NCI-H526 (cell line): Measurements from ENCODE around the gene NKX1-1.
A peak's percentile ranks its signal among the peaks of the same experiment; 100 is the strongest.
"Not testable (repeated sequence)": the region's sequence is repeated elsewhere in the genome, so short reads cannot be mapped to it uniquely, and the experiment has no call there.

Source experiments
- DNase-seq, 2 experiments: peaks; one replicate each; lab custom pipeline; 2025; lab: John Stamatoyannopoulos, UW

The NKX1-1 gene

DNA sequence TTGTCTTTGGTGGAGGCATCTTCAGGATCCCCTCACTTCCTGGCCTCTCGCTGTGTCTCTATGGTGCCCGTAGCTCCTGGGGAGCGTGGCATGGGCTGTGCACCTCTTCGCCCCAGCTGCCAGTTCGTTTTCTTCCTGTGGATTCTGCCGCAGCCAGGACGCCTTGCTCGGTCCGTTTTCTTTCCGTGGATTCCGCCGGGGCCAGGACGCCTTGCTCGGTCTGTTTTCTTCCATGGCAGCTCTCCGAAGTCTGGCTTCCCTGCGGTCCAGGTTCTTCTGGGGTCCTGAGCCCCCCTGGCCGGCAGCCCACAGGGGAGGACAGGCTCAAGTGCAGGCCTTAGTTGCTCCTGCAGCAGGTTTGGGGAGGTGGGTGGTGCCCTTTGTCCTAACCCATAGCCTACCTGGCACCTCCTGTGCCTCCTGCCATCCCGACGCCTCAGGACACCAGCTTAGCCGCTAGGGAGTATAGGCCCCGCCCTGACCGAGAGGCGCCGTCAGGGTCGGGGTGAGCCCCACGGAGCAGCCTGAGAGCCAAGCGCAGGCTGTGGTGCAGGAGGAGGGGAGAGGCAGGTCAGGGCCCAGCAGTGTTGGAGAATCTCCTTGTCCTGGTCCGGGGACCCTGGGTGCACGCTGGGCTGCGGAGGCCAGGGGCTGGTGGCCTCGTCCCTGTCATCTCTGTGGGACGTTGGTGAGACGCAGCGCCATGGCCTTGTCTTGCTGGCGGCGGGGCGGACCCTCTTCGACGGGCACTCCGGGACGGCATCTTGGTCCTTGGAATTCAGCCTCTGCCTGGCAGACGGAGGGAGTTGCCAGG, 32.1 kb downstream of the NKX1-1 start:
- no peak for DNase-seq

DNA sequence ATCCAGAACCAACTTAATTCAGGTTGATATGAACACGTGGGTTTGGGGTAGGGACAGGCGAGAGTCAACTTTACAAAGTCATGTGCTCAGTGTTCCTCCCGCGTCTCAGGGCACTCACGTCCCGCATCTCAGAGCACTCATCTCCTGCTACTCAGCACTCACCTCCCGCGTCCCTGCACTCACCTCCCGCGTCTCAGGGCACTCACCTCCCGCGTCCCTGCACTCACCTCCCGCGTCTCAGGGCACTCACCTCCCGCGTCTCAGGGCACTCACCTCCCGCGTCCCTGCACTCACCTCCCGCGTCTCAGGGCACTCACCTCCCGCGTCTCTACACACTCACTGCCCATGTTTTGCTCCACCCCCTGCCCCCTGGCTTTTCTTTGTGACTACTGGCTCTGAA, 33.7 kb downstream of the NKX1-1 start:
- DNase-seq: not testable (repeated sequence)

DNA sequence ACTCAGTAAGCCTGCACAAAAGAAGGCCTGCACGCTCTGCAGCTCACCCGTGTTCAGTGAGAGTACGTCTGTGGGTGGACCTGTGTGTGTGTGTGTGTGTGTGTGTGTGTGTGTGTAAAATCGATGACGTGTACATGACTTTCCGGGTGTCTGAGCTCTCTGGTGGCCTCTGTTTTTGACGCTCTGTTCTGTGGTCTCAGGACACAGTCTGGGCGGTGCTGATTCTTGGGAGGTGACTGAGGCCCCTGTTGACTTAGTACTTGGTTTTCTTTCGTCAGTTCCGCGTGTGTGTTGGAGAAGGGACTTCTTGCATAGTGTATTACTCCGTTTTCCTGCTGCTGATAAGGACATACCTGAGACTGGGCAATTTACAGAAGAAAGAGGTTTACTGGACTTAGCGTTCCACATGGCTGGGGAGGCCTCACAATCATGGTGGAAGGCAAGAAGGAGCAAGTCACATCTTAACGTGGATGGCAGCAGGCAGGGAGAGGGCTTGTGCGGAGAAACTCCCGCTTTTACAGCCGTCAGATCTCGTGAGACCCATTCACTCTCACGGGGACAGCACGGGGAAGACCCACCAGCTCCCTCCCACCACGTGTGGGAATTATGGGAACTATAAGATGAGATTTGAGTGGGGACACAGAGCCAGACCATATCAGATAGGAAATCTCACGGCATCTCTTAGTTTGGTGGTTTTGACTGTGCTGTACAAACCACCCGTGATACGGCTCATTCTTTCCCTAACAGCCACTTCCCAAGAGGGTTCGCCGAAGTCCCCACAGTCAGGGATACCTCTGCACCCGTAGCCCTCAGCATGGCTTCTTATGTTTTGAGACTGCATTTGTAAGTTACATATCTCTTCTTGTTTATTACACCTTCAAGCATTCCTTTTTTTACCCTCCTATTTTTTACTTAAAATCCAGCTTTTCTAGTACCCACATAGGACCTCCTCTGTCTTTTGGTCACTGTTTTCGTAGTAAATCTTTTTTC, 34.8 kb downstream of the NKX1-1 start:
- no peak for DNase-seq

DNA sequence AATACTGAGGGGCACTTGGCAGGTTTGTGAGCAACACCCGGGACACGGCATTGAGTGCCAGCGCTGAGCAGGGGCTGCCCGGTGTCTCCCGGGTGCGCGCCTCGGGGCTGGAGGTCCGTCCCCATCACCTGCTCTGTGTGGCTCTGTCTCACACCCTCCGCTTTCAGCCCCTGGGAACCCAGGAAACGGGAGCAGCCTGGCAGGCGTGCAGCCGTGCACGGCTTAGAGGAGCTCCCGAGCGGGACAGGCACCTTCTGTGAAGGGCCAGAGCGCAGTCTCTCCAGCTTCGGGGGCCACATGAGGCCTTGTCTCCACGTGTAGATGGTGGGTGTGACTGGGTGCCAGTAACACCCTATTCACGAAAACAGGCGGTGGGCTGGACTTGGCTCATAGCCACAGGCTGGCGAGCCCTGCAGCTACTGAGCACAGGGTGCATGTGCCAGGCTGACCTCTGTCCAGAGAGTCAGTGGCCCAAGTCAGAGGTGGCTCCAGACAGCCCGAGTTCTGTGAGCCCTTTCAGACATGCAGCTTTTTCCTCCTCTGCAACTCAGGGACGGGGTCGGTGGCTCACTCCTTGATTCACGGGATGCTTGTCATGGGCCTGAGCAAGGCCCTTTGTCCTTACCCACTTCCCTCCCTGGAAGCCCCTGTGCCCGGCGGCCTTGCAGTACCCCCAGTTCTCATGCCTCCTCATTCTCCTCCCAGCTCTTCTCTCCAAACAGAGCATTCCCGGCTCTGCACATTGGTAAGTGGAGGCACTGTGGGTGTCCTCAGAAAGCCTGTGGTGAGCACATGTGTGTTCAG, 35.7 kb downstream of the NKX1-1 start:
- DNase-seq: no peak

DNA sequence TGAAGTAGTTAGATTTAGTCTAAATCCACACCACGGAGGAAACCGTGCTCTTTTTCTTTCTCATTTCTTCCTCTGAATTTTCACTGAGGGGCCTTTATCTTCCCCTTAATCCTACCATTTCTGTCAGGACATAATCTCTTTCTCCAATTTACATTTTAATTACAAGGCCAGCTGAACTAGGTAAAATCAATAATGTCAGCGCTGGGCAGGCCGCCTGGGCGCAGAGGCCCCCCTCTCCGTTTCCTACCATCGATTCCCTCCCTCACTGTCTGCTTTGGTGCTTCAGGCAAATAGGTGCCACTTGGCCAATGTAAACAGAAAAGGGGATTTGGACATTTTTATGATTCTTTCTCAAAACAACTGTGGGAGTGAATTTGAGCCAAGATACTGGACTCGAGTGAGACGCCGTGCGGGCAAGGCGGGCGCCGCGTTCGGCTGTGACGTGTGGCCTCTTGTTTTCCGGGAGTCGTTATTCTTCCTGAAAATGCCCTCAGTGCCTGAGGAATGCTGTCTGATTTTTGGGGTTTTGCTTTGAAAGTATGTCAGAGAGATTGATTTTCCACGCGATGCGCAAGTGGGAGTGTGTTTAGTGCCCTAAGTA, 36.7 kb downstream of the NKX1-1 start:
- no peak for DNase-seq

DNA sequence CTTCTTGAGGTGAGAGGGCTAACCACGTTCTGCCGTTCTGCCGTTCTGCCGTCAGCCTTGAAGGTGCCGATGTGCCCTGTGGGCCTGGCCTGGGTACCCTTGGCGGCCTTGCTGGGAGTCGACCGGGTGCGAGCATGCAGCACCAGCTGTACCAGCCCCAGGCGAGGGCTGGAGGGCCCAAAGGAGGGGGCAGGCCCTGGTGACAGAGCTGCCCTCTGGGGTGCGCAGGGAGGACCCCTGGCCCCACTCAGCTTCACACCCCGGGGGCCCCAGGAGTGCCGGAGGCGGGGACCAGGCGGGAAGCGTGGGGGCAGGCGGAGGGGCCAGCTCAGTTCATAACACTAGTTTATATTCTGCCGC, 37.2 kb downstream of the NKX1-1 start:
- DNase-seq: no peak

DNA sequence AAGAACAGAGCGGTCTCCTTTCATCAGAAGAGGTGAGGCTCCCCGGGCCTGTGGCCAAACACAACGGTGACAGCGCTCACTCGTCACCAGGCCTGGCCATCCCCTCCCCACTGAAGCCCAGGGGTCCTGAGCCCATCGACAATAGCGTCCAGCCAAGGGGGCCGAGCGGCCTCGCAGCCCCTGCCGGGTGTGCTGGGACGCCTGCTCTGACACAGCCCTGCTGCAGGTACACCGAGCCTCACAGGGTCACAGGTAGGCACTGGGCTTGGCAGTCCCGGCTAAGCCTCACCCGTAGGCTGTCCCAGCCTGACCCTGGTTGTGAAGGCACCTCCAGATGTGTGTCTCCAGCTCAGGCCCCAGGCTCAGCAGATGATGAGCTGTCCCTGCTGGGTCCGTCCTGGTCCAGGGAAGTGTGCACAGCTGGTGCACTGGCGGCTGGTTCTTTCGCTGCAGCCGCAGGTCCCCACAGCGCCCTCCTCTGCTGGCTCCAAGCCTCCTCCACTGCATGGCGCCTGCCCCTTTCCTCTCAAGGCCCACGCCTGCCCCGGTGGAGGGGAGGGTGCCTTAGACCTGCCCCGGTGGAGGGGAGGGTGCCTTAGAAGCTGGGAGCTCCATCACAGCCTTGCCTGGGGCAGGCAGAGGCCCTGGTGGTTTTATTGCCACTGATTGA, 37.7 kb downstream of the NKX1-1 start:
- no peak for DNase-seq

DNA sequence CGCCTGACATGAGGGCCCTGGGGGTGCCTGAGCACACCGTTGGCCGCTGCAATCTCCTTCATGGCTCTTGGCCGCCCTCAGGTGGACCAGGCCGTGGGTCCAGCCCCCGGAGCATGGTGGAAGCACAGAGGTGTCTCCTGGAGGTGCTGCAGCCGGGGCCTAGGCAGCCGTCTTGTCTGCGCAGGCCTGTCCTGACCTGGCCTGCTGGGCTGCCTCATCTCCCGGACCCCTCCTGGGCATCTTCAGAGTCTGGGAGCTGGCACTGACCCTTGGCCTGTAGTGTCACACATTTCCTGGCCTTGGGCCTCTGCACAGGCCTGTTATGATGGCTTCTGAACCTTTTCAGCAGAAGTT, 38.3 kb downstream of the NKX1-1 start:
- DNase-seq: no peak

DNA sequence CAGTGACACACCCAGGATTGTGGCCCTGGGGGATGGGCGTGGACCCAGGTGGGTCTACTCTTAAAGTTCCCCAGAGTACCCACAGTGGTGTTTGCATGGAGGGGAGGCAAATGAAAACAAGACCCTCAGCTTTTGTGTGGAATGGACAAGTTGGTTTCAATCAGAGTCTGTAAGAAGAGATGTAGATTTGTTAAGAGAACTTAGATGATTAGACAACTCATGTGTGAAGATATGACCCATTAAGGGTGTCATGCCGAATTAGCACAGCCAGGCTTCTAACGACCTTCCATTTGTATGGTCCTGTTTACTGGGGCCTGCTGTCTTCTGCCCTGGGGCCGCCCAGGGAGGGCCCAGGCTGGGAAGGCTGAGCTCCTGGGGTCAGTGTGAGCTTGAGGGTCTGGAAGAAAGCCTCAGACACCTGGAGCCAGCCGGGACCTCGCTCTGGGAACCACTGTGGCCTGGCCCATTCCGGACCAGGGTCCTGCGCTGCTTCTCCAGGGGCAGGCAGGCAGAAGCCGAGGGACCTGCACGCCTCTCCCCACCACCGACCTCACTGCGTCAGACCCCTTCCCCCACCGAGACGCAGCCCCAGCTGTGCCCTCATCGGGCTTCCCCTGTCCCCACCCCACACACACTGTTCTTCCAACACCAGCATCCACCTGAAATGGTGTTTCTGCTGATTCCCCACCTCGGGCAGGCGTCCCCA, 38.9 kb downstream of the NKX1-1 start:
- no peak for DNase-seq

DNA sequence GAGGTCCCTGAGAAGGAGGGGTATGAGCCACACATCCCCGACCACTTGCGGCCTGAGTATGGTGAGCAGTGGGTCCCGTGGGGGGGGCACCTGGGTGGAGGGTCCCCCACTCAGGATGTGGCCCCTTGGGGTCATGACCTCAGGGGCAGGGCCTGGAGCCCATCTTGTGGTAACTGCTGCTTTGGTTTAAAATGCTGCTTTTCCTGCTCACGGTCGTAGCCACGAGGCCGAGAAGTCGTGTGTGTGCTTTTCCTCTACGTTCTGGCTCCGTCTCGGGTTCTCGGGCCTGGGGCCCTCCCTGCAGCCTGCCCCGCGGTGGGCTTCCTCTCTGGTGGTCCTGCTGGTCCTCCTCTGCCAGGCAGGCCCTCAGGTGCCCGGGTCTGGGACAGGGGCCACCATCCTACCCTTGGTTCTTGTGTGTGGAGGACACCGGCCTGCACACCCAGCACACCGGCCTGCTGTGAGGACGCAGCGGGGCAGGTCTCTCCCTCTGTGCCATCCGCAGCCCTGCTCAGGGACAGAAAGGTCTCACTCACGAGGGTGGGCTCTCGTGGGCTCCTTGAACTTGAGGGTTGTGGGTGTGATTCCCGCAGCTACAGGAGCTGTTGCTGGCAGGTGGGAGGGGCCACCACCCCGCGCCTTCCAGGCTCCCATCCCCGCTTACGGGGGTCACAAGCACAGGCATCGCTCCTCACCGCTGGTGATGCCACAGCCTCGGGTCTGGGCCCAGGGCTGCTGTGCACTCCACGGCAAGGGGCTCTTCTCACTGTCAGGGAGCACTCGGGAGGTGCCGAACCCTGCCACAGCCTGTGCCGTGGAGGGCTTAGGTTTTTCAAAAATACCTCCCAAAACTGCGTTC, 39.6 kb downstream of the NKX1-1 start:
- no peak for DNase-seq

DNA sequence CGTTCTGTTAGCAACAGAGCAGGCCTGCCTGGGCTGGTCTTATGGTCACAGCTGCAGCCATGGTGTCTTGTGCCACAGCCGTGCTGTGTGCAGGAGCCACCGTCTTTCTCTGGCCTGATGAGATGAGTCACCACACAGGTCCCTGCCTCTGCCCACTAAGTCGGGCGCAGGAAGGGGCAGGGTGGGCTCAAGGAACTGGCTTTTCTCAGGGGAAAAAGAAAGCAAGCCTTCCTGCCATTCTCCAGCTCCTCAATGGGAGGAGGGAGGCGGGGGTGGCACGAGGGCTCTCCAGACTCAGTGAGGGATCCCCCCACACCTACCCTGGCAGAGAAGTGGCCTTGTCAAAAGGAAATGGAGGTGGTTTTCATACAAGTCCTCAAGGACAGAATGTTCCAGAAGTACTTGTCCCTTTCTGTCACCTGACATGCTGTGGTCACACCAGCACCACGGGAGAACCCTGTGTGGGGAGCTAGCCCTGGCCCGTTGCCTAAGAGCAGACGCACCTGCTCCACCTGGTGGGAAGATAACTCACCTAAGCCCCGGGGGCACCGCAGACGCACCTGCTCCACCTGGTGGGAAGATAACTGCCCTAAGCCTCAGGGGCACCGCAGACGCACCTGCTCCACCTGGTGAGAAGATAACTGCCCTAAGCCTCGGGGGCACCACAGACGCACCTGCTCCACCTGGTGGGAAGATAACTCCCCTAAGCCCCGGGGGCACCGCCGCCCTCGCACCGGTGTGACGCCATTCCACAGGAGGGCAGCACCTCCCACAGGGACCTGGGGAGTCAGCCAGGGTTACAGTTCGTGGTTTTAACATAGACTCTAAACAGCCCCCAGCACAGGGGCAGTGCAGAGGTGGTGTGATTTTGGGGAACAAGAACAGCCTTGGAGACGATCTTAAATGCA, 40.7 kb downstream of the NKX1-1 start:
- DNase-seq: peak; percentile 59 to 82

DNA sequence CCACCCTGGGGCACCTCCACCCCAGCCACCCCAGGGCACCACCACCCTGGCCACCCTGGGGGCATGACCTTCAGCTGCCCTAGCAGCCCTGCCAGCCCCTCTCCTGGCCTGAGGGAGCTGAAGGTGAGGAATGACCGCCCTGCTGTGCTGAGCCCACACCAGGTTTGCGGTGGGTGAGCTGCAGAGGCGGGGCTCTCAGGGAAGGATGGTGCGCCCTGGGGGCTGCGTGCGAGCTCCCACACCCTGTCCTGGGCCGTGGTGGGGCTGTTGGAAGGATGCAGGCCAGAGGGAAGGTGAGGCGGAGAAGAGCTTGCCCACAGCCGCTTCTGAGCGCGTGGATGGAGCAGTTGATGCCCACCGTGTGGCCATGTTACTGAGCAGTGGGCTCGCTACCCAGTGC, 41.5 kb downstream of the NKX1-1 start:
- no peak for DNase-seq

DNA sequence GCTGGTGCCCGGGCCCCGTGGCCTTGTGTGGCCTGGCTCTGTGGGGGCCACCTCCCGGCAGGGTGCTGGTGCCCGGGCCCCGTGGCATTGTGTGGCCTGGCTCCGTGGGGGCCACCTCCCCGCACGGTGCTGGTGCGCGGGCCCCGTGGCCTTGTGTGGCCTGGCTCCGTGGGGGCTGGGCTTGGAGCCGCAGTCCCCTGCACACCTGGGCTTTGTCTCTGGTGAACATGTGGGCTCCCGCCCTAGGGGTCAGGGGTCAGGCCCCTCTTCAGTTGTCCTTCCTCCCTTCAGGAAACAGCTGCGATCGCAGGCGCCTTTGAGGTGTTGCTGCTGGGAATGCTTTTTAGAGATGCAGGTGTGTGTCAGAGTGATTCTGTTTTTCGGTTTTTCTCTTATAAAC, 42.0 kb downstream of the NKX1-1 start:
- DNase-seq: no peak

DNA sequence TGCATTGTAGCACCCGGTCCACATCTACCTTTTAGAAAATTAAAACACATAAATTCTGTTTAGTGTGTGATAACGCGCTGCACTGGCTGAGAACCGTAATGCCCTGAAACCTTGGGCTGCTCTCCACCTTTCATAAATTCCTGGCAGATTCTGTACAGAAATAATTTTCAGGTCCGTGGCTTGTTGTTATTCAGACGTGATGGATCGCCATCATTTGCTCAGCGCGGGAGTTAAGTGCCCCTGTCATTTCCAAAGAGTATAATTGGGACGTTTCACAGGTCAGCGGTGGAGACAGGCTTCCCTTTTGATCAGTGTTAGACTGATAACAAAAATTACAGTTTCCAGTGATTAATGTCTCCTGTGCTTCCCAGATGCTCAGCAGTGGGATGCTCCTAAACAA, 42.7 kb downstream of the NKX1-1 start:
- DNase-seq: no peak

DNA sequence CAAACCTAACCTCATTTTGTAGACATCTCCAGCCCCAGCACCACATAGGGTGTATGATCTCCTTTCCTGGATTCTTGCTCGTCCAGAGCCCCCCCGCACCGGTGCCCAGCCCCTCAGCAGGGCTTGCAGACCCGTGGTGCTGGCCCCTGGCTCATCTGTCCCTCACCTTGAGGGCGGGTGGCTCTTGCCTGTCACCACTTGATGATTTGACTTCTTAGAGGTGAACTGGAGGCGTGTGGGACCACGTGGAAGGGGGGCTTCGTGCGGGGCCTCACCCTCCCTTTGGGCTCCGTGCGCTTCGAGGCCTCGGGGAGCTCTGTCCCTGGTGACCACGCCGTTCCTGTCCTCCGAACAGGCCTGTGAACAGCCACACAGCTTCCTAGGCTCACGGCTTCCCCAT, 43.7 kb downstream of the NKX1-1 start:
- no peak for DNase-seq

DNA sequence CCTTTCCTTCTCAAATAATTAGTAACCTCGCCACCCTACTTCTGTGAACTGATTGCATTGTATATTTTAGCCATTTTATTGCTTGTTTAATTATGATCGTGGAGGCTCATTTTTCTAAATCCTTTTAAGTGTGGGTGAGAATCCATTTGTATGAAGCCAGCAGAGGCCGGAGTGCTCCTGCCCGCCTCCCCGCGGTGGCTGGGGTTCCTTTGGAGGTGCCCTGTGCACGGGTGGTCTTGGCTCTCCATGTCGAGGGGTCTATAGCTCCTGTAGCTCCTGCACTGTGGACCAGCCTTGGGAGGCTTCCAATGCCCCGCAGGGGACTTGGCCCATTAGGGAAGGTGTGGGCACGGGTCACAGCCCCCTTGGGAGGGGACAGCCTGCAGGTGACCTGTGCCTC, 44.2 kb downstream of the NKX1-1 start:
- DNase-seq: no peak

DNA sequence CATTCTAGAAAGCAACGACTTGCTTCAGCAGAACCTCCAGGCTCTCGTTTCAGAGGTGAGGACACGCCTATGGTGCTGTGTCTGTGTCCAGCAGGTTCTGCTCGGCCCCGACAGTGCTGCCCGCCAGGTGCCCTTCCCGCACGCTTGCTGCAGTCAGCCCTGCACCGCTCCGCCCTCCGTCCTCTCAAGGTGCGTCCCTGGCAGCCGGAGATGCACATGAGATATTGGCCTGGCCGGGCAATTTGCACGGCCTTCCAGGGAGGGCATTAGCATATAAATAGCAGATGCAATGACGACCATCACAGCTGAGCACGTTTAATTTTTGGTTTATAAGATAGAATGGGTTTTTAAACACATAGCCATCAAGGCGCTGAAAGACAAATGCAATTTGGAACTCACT, 44.8 kb downstream of the NKX1-1 start:
- DNase-seq: no peak

DNA sequence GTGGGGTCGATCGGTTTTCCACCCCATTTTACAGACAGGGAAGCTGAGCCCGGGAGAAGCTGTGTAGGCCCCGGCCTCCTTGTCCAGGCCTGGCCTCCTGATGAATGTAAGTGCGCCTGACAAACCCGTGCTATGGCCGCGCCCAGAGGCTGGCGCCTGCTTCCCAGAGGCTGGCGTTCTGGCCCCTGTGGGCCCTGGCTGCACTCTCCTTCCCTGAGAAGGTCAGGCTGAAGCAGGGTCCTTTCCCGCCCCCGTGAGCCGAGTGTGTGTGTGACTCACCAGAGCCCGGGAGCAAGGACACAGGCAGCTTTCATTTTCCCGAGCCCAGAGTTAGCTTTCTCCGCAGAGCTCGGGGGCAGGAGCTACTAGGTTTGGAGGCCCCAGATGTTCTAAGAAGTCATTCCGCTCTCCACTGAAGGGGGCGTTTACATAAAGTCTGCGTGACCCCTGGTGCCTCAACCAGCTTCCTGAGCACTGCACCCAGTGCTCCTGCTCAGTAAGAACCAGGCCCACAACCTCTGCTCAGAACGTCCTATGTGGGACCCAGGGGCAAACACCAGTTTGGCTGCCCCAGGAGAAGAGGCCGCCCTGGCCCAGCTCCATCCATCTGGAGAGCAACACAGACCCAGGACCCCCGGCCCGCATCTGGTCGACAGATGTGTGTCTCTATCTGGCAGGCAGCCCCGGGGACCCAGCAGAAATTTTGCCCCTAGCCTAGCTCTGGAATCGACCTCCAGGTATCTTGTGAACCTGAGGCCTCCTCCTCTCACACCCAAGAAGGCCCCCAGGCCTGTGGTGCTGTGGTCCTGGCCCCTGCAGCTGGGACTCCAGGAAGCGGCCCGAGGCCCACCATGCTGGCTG, 45.6 kb downstream of the NKX1-1 start:
- no peak for DNase-seq
